ENCODE results near the gene SENP3.
A peak's percentile ranks its signal among the peaks of the same experiment; 100 is the strongest.

The SENP3 gene

GRCh38 chr17:7577327-7578199 is 15.8 kb downstream of the SENP3 start:
- no peak for DNase-seq (ENCODE audit: low read depth)

- DNase-seq (ENCODE audit: low read depth) = peak; percentile 96
These were observed 17.5 kb downstream of the SENP3 start, which contains the start of gene CD68 for GRCh38 chr17:7579001-7579833. Gene CD68, plus strand, starts transcription at chr17:7579638. Its CDS starts 40 bp downstream, at chr17:7579678.

DNA sequence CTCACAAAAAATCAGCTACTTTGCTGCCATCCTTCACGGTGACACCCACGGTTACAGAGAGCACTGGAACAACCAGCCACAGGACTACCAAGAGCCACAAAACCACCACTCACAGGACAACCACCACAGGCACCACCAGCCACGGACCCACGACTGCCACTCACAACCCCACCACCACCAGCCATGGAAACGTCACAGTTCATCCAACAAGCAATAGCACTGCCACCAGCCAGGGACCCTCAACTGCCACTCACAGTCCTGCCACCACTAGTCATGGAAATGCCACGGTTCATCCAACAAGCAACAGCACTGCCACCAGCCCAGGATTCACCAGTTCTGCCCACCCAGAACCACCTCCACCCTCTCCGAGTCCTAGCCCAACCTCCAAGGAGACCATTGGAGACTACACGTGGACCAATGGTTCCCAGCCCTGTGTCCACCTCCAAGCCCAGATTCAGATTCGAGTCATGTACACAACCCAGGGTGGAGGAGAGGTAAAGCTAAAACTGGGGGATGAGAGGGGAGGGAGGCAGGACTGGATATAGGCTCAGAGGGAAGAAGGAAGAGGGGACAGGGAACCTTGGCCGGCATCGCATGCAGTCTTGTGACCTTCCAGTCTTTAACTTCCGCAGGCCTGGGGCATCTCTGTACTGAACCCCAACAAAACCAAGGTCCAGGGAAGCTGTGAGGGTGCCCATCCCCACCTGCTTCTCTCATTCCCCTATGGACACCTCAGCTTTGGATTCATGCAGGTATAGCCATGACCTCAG is 18.3 kb downstream of the SENP3 start:
- no peak for DNase-seq (ENCODE audit: low read depth)

GRCh38 chr17:7580604-7581575 is 19.2 kb downstream of the SENP3 start:
- DNase-seq (ENCODE audit: low read depth) = no peak

DNA sequence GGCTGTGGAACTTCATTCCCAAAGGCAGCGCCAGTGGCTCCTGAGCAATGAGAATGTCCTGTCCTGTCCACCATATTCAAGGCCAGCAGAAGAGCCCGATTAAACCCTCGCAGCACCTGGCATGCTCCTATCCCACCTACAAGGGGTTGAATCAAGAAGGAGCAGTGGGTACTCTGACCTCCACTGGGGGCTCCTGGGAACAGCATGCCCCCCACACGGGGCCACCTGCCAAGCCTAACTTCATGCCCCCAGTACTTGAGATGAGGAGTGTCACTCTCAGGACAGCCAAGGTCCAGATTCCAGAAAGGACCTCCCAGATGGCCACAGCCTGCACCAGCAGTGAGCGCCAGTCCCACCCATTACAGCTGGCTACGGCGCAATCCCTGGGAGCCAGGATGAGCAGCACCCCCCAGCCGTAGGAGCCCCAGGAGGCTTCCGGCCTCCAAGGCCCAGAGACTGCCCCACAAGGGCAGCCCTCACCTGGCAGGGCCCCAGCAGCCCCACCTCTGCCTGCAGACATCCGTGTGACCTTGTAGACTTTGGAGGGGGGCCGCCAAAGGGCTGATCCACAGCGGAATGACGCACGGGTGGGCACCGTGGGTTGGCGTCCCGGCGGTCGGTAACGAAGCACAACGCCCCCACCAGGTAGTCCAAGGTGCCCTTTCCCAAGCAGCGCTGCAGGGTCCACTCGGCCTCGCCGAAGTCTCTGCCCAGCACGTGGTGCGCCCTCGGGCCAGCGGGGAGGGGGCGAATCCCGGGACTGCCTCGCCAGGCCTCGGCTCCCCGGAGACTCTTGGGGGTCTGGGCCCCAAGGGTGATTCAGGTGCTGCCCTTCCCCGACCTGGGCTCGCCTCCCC is 20.9 kb downstream of the SENP3 start:
- no peak for DNase-seq (ENCODE audit: low read depth)

DNA sequence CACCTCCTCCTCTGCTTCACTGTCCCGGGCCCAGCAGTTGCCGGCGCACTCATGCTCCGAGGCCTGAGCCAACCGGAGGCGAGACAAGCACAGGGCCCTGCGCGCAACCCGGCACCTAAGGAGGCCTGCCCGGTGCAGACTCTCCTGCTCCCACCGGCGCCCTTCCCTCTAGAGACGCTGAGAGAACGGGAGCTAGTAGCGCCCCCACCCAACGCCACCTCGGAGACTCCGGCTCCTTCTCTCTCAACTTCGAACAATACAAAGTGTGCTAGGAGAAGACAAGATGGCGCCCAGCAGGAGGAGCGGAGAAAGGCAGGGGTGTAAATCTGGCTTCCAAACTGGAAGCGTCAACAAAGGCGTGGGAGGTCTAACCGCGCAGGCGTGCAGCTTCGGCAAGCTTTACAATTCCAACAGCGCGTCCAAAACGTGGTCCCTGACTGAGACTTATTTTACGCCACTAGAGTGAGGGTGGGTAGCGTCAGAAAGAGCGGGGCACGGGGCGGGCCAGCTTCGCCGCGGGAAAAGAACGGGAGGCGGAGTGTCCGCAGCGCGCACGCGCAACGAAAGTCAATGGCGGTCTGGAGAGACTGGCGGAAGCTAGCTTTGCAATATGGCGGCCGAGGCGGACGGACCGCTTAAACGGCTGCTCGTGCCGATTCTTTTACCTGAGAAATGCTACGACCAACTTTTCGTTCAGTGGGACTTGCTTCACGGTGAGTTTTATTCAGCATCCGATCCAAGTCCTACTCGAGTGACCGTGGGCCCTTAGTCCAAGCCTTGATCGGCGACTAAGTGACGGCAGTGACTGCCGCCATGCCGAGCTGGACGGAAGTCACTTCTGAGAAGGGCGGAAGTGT is 21.8 kb downstream of the SENP3 start, which contains the start of gene MPDU1:
TSS of gene MPDU1 (plus strand) at position 600 of the 857 bp plus-strand sequence. CDS start at position 611, 11 bp downstream.
- peak; percentile 97 for DNase-seq (ENCODE audit: low read depth)

GRCh38 chr17:7586673-7587419 is 25.1 kb downstream of the SENP3 start:
- DNase-seq (ENCODE audit: low read depth) = no peak

GRCh38 chr17:7587420-7588151 is 25.9 kb downstream of the SENP3 start:
- DNase-seq (ENCODE audit: low read depth) = peak; percentile 98

DNA sequence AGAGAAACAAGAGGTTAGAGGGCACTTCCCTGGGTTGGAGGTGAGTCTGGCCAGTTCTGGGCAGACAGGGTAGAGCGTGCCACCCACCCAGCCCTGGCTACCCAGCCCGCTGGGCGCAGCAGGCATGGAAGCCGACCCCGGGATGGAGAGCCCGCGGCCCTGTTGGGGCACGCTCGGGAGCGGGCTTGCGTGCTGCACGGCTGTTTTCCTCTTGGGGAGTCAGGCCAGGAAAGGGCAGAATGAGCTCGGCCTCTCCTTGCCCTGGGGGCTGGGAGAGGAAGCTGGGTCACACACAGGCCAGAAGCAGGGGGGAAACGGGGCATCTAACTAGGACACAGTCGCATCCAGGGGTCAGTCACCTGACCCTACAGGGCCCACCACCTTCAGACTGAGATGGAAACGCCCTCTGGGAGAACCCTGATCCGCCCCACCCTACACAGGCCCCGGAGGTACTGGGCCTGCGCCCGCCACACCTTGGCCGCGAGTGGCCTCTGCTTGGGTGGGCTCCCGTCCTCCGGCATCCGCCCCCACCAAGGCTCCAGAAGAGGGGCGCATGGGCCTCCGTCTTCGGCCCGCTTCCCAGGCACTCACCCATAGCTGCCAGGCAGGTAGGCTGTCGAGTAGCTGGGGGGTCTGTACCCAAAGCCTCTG is 27.0 kb downstream of the SENP3 start:
- DNase-seq (ENCODE audit: low read depth) = no peak

GRCh38 chr17:7589204-7589868 is 27.6 kb downstream of the SENP3 start:
- DNase-seq (ENCODE audit: low read depth) = peak; percentile 86

DNA sequence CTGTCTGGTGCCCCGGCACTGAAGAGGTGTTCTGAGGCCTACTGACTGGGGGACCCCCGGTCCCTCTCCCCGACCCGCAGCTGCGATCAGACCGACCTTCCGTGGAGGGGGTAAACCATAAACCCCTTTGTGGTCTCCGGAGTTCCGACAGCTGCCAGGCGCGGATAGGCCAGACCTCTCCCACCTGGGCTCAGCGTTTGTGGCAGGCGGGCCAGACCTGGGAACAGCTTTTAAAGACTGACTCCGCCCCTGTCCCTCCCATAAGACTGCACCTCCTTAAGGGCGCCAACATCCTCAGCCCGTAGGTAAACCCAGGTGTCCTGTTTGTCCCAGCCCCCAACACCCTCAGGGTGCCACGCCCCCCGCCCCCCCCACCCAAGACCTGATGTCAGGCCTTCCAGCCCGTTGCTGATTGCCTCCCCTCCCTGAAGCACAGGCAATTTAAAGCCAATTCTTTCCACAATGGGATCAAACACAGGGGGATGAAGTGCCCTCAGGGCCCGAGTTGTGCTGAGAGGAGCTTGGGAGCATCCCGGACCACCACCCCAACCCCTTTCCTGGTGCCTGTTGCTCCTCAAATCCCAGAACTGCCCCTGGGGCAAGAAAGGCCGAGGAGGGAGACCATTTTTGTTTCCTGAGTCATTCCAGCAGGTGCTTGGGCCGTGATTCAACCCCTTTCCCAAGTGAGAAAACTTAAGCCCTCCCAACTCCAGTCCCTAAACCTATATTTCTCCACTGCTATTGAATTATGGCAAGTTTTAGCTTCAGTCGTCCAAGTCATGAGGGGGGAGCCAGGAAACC is 28.4 kb downstream of the SENP3 start, which contains the start of gene SOX15:
TSS of gene SOX15 (minus strand) at position 204 of the 801 bp plus-strand sequence. CDS start 418 bp downstream, outside the sequence.
- DNase-seq (ENCODE audit: low read depth) = peak; percentile 65

DNA sequence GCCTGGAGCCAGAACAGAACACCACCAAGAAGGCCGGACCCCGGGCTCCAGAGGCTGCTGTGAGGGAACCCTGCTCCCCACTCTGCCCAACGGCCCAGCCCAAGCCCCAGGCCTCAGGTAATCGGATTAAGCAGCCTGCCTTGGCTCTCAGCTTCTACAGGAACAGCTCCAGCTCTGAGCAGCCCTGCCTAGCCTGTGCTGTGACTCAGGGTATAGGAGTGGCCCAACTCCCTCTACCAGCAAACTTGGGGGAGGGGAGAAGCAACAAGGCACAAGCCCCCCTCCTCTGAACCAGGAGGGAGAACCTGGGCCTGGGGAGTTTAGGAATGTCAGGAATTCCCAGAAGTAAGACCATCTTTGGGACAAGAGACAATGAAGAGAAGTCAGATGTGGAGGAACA is 29.0 kb downstream of the SENP3 start:
- DNase-seq (ENCODE audit: low read depth) = peak; percentile 70

- DNase-seq (ENCODE audit: low read depth) = no peak
These were observed 29.9 kb downstream of the SENP3 start for GRCh38 chr17:7591596-7591995.

GRCh38 chr17:7592422-7593021 is 30.8 kb downstream of the SENP3 start:
- DNase-seq (ENCODE audit: low read depth) = no peak

GRCh38 chr17:7593296-7593695 is 31.6 kb downstream of the SENP3 start:
- DNase-seq (ENCODE audit: low read depth) = no peak

All from EH (cell line).